ENCODE results near the gene PARD3B. TPM values are rescaled to one million over a fixed set of nuclear protein-coding genes. Genes with fewer than 3 reads are reported as not detected.

Gene PARD3B
- total and polyA plus RNA-seq, 12 donors: 0.46 to 12.4 (median 8.3) TPM

DNA sequence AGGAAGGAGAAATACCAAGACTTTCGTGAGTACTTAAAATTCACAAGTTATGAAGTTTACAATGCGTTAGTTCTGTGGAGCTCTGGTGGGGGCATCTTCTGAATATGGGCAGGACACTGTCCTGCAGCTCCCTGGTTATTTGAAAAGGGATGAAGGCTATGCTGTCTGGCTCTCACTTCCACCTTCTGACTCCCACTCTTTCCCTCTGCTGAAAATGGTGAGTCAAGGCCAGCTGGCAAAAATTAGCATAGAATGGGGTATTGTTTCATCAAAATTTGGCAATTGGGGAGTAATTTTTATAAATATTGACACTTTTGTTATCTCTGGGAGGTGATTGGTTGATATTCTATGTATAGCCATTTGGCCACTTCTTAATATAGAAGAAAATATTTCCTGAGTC, 177.4 kb downstream of the PARD3B start:
- H3K36me3 ChIP-seq: no peaks in the 10 kb centered on the region
- H3K27ac ChIP-seq: no peak overlapping the region
- no peaks in the 10 kb centered on the region for H3K9me3 ChIP-seq
- H3K4me3 ChIP-seq: no peak overlapping the region
- intact Hi-C loops (cut with DNase I): no loop called here
- no peaks in the 10 kb centered on the region for H3K27me3 ChIP-seq
- H3K4me1 ChIP-seq: no peaks in the 10 kb centered on the region
- TF ChIP-seq CTCF (IDR thresholded peaks at IDR 0.05): no peak
- ATAC-seq (no peak), DNase-seq (no peak)
- WGBS, 2 donors: 81 to 89% methylated on average over 2 of the region's 2 CpGs

DNA sequence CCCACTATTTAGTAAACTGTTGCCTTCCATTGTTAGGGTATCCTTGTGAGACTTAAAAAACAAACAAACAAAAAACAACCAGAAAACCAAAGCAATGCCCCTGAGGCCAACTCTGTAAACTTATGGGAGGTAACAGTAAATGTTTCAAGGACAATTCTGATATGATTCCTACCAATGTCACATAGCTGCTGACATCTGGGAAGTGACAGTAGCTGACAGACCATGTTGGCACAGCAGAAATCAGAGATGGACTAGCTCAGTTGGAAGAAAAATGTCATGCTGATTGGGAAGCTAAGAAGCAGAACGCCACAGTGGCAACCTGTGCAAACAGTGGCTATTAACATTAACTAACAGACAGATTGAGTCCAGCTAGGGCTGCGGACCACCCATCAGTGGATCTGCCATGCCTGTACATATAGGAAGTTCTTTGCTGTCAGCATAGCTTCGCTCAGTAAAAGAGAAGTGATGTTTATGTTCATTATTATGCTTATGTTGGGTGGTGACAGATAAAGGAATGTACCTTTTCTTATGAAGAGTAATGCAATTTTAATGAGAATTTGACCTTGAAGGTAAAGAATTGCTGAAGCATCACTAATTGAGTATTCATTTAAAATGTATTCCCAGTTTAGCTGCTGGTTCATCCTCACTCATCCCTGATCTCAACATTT, 180.6 kb downstream of the PARD3B start:
- DNase-seq (no peak), ATAC-seq (no peak)
- no peaks in the 10 kb centered on the region for H3K36me3 ChIP-seq
- WGBS, 2 donors: 92 to 95% methylated on average over 3 of the region's 3 CpGs
- H3K9me3 ChIP-seq: no peaks in the 10 kb centered on the region
- intact Hi-C loops (cut with DNase I): no loop called here
- no peak for TF ChIP-seq CTCF (IDR thresholded peaks at IDR 0.05)
- no peak overlapping the region for H3K4me3 ChIP-seq
- no peaks in the 10 kb centered on the region for H3K27me3 ChIP-seq
- no peak overlapping the region for H3K27ac ChIP-seq
- H3K4me1 ChIP-seq: no peaks in the 10 kb centered on the region

GRCh38 chr2:204726831-204727230, 181.6 kb downstream of the PARD3B start:
- ATAC-seq (no peak), DNase-seq (no peak)
- 90 to 94% methylated on average over 3 of the region's 3 CpGs for WGBS, 2 donors
- no peak overlapping the region for H3K27ac ChIP-seq
- H3K9me3 ChIP-seq: no peaks in the 10 kb centered on the region
- H3K27me3 ChIP-seq: no peaks in the 10 kb centered on the region
- TF ChIP-seq CTCF (IDR thresholded peaks at IDR 0.05): no peak
- no peaks in the 10 kb centered on the region for H3K36me3 ChIP-seq
- intact Hi-C loops (cut with DNase I): no loop called here
- peaks cover 0 to 2% (median 0%) of the 10 kb centered on the region in 9 donors for H3K4me1 ChIP-seq
- H3K4me3 ChIP-seq: no peak overlapping the region

- no peaks in the 10 kb centered on the region for H3K27me3 ChIP-seq
- intact Hi-C loops (cut with DNase I): no loop called here
- no peak for DNase-seq
These were observed 182.1 kb downstream of the PARD3B start for GRCh38 chr2:204727368-204727767.

More at GRCh38 chr2:204727368-204727767, 182.1 kb downstream of the PARD3B start:
- TF ChIP-seq CTCF (IDR thresholded peaks at IDR 0.05): no peak
- no peak overlapping the region for H3K27ac ChIP-seq
- H3K4me1 ChIP-seq: peaks cover 0 to 5% (median 0%) of the 10 kb centered on the region in 9 donors
- no peak for ATAC-seq
- H3K36me3 ChIP-seq: no peaks in the 10 kb centered on the region
- no peak overlapping the region for H3K4me3 ChIP-seq
- H3K9me3 ChIP-seq: no peaks in the 10 kb centered on the region
- 93 to 95% methylated on average over 3 of the region's 3 CpGs for WGBS, 2 donors

Measured in heart right ventricle (tissue), 16 donors.